HG03457 (cell line): ENCODE results near the gene COX5A.
"Not testable (repeated sequence)": the region's sequence is repeated elsewhere in the genome, so short reads cannot be mapped to it uniquely, and the experiment has no call there.

ENCODE experiments used
- ATAC-seq: cut with Tn5 transposase; IDR thresholded peaks from one replicate; pipeline ENCODE4 v1.9.1; 2021; ENCODE audit warnings: moderate number of reproducible peaks; ENCODE audit not compliant: unreplicated experiment

COX5A gene

GRCh38 chr15:74902295-74903075, 35.4 kb downstream of the COX5A start:
- ATAC-seq: no peak

DNA sequence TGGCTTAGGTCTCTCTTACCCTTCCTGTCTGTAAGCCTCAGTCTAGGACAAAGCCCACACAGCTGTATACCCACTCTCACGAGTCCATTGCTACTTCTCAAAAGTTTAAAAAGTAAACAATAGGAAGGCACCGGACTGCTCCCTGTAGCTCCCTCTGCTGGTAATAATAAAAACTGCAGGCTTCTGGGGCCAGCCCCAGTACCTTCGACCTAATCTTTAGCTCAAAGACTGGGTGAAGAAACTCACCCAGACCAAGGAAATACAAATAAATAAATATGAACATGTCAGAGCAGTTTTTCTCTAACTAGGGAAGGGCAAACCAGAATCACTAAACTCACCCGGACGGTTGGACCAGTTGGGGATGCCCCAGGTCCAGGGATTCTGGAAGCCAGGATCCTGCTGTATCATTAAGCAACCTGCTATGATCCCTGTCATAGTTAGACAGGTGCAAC, 36.2 kb downstream of the COX5A start:
- no peak for ATAC-seq

GRCh38 chr15:74897300-74897701, 40.6 kb downstream of the COX5A start:
- ATAC-seq: no peak

DNA sequence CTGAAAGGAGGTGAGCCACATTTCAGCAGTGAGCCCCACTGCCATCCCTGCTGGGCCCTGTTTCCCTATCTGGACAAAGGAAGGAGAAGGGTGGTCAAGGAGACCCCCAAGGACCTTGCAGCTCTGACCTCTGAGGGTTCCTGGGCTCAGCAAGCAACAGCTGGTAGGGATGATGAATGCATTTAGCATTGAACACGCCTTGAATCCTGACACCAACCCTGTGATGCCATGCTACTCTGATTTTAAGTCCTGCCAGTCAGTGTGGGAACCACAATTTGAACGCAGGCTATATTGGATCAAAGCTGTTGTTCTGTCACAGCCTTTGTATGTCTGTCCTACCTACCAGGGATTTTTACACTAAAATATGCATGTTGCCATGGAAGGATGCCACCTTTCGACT, 41.6 kb downstream of the COX5A start:
- no peak for ATAC-seq

DNA sequence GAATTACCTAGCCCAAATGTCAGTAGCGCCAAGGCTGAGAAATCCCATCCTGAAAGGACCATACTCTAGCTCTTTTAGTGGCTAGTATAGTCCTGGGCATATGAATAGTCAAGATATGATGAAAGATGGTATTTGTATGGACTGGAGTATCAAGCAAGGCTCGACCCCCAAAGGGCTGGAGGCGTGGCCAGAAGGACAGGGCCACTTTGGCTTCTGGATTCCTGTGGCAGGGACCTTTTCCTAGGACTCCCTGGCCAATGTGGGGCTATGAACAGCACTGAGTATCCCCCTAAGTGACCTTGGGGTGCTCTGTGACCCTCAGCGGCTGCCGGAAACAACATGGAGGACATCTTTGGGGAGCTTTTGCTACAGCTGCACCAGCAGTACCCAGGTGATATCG, 42.0 kb downstream of the COX5A start:
- ATAC-seq: no peak

- ATAC-seq: not testable (repeated sequence)
These were observed 43.5 kb downstream of the COX5A start for GRCh38 chr15:74894383-74894782.

DNA sequence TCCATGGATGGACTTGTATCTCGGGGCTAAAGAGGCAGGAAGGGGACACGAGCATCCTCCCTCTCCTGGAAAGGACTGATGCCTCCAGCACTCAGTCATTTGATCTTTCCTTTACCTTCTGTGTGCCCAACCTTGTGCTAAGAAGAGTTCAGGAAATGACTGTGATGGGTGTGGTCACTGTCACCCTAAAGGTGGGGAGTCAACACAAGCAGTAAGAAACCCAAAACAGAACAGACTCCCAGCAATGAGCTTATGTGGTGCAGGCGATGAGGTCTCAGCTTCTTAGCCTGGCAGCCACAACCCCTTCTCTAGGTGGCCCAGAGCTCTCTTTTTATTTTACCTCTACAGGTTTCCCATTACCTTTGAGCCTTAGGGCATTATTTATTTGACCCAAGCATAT, 44.2 kb downstream of the COX5A start:
- ATAC-seq: no peak

DNA sequence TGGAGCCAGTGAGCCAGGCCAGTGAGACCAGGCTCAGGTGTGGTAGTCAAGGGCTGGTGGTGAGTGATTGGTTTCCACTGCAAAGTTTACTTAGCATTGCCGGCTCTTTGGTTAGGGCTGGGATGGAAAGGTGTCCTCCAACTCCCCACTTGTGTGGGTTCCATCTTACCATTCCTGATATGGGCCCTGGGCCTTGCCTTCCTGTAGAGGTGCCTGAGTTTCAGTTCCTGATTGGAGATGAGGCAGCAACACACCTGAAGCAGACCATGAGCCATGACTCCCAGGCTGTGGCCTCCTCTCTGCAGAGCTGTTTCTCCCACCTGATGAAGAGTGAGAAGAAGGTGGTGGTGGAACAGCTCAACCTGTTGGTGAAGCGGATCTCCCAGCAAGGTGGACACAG, 44.9 kb downstream of the COX5A start:
- ATAC-seq: no peak

GRCh38 chr15:74892313-74892712, 45.6 kb downstream of the COX5A start:
- ATAC-seq: no peak

DNA sequence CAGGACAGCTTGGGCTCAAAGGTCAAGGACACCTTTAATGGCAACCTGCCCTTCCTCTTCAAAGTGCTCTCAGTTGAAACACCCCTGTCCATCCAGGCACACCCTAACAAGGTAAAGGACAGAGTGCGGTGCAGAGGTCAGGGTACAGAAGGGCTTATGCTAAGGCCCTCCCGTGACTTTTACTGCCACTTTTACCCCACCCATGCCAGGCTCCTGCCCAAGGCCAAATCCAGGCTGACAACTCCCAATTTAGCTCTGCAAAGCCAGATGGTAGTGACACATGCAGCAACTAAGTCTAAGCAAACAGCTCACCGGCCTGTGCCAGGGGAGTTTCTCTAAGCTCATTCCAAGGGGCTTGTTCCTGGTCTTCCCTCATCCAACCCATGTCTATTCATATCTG, 46.4 kb downstream of the COX5A start:
- no peak for ATAC-seq

GRCh38 chr15:74890665-74890960, 47.3 kb downstream of the COX5A start:
- no peak for ATAC-seq

- peak; percentile 70 for ATAC-seq
These were observed 47.8 kb downstream of the COX5A start, which contains the start of gene MPI for GRCh38 chr15:74889883-74890664. Gene MPI, plus strand, starts transcription at chr15:74890042. Its CDS starts 32 bp downstream, at chr15:74890074.

GRCh38 chr15:74889390-74889882, 48.4 kb downstream of the COX5A start:
- ATAC-seq: no peak

GRCh38 chr15:74888716-74889115, 49.2 kb downstream of the COX5A start:
- ATAC-seq: no peak

DNA sequence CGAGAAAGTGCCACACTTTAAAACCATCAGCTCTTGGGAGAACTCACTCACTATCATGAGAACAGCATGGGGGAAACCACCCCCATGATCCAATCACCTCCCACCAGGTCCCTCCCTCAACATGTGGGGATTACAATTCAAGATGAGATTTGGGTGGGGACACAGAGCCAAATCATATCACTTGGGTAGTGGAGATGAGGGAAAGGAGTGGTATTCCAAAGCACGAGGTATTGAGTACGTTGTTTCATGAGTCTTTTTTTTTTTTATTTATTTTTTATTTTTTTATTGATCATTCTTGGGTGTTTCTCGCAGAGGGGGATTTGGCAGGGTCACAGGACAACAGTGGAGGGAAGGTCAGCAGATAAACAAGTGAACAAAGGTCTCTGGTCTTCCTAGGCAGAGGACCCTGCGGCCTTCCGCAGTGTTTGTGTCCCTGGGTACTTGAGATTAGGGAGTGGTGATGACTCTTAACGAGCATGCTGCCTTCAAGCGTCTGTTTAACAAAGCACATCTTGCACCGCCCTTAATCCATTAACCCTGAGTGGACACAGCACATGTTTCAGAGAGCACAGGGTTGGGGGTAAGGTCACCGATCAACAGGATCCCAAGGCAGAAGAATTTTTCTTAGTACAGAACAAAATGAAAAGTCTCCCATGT, 50.2 kb downstream of the COX5A start:
- not testable (repeated sequence) for ATAC-seq

GRCh38 chr15:74885461-74885860, 52.4 kb downstream of the COX5A start:
- no peak for ATAC-seq

DNA sequence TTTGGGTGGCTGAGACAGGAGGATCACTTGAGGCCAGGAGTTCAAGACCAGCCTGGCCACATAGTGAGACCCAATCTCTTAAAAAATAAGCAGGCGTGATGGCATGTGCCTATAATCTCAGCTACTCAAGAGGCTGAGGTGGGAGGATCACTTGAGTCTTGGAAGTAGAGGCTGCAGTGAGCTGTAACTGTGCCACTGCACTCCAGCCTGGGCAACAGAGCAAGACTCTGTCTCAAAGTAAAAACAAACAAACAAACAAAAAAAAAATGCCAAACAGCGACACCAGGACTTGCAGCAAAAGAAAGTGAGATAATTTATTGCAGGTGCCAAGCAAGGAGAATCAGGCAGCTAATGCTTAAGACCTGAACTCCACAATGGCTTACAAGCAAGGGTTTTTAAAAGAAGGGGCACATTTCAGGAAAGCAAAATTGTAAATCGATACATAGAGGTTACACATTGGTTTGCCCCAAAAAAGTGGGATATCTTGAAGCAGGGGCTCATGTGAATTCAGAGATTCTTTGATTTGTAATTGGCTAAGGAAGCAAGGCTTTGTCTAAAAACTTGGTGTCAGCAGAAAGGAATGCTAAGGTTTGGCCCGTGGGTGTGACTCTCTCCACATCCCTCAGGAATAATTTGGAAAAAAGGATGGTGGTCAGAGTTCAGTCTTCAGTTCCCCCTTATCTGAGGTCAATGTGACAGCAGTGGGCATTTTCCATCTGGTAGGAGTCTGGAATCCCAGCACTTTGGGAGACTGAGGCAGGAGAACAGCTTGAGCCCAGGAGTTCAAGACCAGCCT, 53.2 kb downstream of the COX5A start:
- ATAC-seq: no peak

GRCh38 chr15:74882528-74882927, 55.3 kb downstream of the COX5A start:
- ATAC-seq: no peak

- no peak for ATAC-seq
These were observed 59.6 kb downstream of the COX5A start for GRCh38 chr15:74878273-74878672.

DNA sequence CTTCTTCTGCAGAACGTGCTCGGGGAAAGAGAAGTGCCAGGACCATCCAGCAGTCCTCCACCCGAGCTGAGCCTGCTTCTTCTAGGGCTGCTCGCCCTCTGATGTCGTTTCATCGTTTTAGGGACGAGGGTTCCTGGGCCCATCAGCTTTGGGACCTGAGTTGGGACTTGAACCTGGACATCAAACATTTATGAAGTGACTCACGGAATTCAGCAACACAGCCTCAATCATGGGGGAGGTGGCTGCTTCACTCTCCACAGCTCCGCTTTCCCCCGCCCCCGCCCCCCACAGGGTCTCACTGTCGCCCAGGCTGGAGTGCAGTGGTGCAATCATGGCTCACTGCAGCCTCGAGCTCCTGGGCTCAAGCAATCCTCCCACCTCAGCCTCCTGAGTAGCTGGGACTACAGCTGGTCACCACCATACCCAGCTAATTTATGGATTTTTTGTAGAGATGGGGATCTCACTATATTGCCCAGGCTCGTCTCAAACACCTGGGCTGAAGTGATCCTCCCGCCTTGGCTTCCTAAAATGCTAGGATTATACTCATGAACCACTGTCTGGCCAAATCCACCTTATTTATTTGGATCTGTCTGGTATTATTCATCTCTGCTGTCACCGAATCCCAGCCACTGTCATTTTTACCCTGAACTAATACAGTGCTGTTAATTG, 64.0 kb downstream of the COX5A start:
- ATAC-seq: no peak
